Cortex of kidney (tissue), 1 donor: ENCODE measurements around the gene PCCA.
A peak's percentile ranks its signal among the peaks of the same experiment; 100 is the strongest.
"Not testable (repeated sequence)": the region's sequence is repeated elsewhere in the genome, so short reads cannot be mapped to it uniquely, and the experiment has no call there.

Source experiments
- DNase-seq: peaks from one replicate; lab custom pipeline; 2025; lab: John Stamatoyannopoulos, UW

The PCCA gene, protein sequence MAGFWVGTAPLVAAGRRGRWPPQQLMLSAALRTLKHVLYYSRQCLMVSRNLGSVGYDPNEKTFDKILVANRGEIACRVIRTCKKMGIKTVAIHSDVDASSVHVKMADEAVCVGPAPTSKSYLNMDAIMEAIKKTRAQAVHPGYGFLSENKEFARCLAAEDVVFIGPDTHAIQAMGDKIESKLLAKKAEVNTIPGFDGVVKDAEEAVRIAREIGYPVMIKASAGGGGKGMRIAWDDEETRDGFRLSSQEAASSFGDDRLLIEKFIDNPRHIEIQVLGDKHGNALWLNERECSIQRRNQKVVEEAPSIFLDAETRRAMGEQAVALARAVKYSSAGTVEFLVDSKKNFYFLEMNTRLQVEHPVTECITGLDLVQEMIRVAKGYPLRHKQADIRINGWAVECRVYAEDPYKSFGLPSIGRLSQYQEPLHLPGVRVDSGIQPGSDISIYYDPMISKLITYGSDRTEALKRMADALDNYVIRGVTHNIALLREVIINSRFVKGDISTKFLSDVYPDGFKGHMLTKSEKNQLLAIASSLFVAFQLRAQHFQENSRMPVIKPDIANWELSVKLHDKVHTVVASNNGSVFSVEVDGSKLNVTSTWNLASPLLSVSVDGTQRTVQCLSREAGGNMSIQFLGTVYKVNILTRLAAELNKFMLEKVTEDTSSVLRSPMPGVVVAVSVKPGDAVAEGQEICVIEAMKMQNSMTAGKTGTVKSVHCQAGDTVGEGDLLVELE

DNA sequence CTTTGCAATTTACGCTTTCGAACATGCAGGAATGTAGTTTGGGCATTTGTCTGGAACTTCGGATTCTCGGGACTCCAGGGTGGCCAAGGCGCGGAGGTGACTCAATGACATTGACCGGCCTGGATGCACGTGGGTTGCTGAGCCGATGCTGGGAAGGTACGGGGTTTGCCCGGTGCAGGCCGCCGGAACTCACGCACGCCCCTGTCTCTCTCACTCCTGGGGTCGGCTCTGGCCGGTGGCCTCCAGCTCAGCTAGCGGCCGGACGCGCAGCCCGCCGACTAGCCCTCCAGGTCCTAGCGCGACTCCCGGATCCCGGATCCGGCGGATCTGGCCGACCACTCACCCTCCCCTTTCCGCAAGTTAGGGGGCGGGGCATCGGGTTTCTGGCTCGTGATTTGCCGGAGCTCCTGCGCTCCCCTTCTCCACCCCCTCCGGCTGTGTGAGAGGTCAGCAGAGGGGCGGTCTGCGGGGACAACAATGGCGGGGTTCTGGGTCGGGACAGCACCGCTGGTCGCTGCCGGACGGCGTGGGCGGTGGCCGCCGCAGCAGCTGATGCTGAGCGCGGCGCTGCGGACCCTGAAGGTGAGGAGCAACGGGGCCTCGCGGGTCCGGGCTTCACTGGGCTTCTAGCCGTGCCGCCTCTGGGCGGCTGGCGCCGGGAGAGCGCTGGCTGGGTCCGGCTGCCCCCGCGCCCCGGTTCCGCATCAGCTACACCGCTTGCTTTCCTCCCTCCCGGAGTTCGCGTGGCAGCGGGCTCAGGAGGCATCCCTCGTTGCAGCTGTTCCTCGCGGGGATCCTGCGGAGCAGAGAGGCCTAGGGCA, at the start of gene PCCA:
TSS of gene PCCA (plus strand) at position 450 of the 821 bp plus-strand sequence. CDS start at position 478, 28 bp downstream.
- DNase-seq, result peak; percentile 94

DNA sequence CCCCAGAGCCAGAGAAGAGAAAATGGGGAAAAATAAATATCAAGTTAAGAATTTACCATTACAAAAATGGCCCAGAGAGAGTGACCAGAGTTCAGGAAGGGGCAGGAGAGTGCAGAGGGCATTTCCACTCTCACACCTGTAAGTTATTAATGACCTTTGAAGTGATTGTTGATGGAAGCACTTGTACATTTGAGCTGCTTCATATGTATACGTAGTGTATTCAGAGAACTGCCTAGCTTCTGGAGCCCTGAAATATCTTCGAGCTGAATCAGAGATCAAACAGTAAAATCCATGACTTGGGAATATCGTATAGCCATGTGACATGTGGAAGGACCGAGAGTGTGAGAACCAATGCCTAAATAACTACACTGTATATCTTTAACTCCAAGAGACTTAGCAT, 49.2 kb upstream of the PCCA start:
- no peak for DNase-seq

DNA sequence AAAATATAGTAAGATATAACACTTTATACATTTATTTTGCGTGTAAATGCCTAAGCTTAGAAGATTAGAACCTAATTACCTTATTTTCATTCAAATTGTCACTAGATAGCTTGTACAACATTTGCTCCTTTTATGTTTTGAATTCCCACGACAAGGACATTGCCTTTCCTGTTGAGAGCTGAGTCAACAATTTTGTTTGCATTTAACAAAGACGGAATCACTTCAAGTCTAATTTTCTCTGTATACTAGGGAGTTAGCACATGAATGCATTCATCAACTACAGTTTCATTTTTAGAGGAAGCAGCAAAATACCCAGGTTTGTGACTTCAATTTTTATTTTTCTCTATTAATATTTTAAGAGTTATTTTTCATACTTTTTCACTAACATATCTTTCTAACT, 48.7 kb upstream of the PCCA start:
- DNase-seq, result no peak

DNA sequence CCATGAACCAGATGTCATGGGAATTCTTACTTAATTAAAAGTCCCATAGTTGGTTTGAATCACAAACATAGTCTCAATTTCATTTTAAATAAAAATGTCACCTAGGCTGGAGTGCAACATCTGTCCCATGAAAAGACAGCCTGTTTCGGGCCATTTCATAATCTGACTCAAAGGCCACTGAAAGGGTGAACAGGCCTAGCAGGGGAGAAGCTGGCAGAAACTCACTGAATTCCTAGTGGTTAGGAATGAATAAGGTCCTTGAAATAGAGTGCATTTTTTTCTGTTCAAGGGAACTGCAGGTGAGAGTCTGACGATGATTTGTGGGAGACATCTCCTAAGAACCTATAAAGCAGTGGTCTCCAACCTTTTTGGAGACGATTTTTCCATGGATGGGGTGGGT, 44.0 kb upstream of the PCCA start:
- no peak for DNase-seq

DNA sequence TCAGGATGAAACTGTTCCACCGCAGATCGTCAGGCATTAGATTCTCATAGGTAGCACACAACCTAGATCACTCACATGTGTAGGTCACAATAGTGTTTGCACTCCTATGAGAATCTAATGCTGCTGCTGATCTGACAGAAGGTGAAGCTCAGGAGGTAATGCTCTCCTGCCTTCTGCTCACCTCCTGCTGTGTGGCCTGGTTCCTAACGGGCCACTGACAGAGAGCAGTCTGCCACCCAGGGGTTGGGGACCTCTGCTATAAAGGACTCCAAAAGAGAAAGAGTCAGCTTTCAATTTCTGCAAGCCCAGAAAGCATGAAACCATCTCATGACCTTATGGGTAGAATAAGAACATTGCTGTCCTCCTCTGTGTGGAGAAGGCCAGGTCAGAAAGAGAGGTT, 43.5 kb upstream of the PCCA start:
- no peak for DNase-seq

DNA sequence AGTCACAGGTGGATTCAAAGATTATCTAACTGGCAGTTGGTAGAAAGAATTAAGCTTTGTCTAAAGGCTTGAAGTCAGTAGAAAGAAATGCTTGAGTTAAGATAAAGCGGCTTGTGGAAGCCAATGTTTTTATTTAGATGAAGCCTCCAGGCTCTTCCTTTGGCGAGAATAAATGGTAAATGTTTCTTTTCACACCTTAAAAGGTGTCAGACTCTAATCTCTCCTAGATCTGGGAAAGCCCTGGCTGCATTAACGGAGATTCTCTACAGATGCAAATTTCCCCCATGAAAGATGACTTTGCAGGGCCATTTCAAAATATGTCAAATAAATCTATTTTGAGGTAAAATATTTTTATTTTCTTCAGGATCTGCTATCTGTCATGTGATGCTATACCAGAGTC, 37.8 kb upstream of the PCCA start:
- DNase-seq, result no peak

DNA sequence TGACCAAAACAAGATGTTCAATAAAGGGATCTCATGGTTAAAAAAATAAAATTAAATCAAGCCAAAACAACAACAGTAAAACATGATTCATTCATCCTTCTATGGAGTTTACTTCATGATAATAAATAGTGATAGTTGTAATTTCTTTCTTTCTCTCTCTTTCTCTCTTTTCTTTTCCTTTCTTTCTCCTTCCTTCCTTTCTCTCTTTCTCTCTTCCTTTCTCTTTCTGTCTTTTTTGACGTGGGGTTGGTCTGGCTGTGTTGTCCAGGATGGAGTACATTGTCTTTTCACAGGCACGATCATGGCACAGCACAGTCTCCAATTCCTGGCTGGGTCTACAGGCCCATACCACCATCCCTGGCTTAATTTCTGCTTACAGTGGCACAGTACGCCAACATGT, 29.1 kb upstream of the PCCA start:
- DNase-seq, result no peak

DNA sequence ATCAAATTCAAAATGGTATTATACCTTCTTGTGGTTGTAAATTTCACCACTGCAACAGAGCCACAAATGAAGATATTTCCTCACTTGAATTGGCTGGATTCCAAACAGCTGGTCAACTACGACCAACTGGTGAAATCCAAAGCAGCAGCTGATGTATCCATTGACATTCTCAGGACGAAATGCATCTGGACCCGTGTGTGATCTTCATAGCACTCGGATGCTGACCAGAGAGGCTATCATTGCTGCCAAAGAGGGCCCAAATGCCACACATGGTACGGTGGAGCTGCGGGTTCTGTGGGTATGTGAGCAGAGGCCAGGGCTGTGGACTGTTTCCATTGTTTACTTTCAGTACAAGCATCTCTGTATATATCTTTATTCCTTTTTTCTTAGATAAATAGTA, 25.6 kb upstream of the PCCA start:
- no peak for DNase-seq

DNA sequence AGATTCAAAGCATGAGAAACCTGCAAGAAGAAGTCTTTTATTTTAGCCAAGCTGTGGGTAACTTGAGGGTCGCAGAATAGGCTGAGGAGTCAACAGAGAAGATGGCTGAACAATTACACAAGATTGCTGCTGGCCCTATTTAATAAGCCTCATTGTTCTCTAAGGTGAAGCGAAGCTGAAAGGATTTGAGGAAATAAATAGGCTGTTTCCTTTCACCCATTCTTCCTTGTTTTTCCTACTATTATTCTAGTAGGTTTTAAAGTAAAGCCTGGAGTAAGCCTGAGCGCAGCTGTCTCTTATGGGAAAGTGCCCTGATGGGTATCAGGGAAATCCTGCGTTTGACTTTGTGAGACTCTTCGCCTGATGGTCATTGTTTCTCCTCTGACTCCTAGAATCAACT, 25.0 kb upstream of the PCCA start:
- no peak for DNase-seq

DNA sequence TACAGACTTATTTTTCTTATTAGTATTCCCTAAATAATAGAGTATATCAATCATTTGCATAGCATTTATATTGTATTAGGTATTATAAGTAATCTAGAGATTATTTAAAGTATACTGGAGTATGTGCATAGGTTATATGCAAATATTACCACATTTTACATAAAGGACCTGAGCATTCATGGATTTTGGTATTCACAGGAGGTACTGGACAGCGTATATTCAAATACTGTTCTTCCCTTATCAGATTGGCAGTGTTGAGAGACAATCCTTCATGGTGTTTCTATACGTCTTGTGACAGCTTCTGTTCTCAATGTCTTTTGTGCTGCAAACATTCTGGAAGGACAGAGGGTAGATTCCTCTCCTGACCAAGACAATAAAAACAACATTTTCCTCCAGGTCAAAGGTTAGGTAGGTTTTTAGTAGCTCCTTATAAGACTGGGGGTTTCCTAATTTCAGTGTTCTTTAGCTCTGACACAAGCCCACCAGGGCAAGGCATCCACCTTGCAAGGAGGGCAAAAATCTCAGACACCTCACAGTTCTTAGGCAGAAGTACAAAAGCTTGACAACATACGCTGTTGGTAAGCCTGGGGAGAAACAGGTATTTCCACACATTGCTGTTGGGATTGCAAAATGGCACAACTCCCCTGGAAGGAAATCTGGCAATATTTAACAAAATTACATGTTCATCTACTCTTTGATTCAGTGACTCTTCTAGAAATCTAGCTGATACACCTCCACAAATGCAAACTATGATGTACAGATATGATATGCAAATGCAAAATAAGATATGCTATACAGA, 20.6 kb upstream of the PCCA start:
- no peak for DNase-seq

DNA sequence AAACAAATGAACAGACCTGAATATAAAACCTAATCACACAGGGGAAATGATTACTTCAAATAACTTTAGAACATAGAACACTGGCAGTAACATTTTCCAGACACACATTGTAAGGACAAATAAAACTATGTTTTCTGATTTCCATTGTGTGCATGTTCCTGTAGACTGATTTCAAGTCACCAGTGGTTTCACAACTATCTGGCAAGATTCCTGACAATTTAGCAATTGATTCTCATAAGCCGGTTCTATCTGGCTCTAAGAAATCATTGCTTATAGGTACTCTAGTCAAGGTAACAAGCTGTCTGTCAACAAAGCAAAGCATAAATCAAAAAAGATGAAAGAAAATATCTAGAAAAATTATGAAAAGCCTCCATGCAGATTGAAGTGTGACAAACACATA, 19.6 kb upstream of the PCCA start:
- no peak for DNase-seq

DNA sequence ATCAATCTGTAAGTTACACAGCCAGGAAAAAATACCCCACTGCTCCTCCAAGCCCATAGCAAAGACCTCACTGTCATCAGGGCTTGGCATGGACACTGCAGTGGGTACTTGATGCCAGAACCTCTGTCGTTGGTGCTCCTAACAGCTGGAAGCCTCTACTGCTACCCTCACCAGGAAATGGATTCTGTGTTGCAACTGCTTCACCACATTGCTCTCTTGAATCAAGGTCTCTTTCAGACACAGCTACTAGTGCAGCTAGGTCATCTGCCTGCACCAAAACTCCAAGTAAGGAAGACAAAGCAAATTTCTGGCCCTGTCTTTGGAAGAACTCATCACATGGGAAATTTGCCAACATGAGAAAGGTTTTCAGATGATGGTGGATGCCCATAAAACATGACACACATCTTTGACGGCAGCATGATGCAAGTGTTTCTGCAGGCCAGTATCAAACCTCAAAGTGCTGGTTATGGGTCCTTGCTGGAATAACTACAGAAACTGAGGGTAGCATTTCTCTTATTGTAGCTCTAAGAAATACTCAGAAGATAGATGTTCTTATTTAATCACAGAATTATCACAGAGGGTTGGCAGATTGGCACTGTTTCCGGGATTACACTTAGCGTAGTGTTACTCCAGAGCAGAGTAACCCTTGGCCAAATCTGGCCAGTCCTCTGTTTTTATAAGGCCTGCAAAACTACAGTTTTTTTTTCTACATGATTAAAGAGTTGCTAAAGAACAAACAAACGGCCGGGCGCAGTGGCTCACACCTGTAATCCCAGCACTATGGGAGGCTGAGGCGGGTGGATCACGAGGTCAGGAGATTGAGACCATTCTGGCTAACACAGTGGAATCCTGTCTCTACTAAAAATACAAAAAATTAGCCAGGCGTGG, 12.9 kb upstream of the PCCA start:
- no peak for DNase-seq

DNA sequence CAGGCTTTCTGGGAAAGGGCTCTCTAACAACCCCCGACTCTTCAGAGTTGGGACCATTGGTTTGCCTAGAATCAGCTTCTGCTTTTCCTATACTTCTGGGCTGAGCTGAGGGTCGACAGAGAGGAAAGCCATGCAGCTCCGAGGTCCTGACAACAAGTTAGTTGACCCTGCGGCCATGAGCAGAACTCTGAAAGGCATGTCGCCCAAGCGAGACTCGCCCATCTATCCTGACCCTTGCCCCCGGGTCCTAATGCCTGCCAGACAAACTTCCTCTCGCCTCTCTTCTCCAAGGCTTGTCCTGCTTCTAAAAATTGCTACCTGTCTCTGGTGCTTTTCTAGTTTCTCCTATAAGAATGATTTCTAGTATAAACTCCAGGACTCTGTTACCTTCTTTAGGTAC, 9.9 kb upstream of the PCCA start:
- not testable (repeated sequence) for DNase-seq

DNA sequence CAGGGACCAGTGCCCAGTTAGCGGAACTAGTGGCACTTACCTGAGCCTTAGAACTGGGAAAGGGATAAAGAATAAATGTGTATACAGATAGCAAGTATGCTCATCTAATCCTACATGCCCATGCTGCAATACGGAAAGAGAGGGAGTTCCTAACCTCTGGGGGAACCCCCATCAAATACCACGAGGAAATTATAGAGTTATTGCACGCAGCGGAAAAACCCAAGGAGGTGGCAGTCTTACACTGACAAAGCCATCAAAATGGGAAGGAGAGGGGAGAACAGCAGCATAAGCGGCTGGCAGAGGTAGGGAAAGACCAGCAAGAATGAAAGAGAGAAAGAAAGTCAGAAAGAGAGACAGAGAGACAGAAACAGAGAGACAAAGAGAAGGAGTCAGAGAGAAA, 5.5 kb upstream of the PCCA start:
- not testable (repeated sequence) for DNase-seq

DNA sequence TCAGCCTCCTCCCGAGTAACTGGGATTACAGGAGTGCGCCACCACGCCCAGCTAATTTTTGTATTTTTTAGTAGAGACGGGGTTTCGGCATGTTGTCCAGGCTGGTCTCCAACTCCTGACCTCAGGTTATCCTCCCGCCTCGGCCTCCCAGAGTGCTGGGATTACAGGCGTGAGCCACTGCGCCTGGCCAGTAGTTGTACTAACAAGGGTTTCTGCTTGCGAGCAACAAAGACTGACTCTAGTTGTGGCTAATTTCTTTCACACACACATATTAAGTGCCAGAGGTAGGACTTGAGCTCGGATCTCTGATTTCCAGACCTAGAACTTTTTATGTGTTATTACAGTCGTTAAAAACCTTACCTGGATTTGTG, 635 bp upstream of the PCCA start:
- no peak for DNase-seq

DNA sequence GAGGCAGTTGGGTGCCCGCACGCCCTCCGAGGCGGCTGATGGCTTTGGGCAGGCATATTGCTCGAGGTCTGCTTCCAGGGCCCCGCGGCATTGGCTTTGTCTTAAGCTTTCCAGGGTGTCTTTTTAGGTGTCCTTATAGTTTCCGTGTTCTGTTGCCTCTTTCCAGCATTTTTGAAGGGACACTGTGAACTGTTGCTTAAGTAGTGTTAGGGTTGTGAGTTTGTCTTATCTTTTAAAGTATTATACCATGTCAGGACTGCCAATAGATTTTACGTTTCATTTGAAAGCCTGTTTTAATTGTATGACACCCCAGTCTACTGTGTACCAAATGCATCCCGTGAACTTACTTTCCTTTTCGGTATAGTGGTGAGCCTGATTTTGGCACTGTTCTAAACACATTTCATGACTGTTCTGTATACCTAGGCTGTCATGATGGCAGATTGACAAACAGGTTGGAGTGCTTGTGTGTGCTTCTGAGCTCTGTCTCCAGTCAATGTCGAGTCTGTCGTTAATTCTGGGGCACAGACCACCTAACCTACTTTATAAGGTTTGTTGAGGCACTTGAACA, 656 bp downstream of the PCCA start:
- no peak for DNase-seq

DNA sequence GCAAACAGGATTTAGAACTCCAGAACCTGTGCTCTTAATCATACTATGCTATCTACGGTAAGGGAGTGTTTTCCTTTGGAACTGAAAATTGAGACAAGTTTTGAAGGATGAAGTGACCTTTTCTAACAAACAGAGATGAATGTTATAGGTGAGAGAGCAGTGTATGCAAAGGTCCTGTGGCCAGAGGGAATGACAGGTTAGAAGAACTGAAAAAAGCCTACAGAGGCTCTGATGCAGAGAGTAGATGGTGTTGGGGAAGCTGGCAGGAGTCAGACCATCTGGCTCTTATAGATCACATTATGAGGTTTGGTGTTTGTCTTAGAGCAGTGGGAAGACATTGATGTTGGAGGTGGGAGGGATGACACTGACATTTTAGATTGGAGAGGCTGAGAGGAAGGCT, 2.0 kb downstream of the PCCA start:
- DNase-seq, result no peak

DNA sequence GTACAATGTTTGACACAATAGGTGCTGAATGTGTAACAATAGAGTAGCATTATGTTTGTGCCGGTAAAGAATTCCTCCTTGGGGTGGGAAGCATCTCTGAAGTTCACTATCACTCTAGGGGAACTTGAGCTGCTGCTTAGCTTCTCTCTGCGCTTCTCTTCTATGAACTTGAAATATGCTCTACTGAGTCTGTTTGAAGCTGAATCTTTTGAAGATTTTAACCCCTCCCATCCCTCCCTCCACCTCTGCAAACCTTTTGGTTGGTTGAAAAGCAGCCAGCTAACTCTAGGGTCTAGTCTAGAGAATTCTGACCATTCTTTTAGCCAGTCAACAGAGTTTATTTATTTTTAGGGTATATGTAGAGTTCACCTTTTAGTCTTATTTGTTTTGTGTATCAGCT, 2.5 kb downstream of the PCCA start:
- DNase-seq, result no peak

DNA sequence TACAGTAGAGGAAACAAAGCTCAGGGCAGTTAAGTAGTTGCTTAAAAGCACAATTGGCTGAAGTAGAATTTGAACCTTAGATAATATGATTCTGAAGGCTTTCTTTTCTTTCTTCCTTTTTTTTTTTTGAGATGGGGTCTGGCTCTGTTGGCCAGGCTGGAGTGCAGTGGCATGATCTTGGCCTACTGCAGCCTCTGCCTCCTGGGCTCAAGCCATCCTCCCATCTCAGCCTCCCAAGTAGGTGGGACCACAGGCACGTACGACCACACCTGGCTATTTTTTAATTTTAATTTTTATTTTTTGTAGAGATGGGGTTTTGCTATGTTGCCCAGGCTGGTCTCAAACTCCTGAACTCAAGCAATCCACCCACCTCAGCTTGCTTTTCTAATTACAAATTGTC, 3.4 kb downstream of the PCCA start:
- DNase-seq, result not testable (repeated sequence)

DNA sequence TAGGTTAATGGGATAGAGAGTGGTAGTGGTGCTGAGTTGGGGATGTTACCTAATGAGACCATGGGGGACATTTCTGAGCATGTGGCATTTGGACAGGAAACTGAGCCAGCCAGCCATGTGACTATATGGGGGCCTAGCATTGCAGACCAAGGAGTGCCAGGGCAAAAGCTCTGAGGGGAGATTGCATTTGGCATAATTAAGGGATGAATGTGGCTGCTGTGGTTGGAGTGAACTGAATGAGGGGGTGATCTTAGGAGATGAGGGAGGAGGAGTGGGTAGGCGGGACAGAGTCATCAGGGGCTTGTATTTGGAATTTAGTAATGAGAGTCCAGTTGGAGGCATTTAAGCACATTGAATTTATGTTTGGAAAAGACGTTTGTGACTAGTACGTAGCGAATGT, 6.6 kb downstream of the PCCA start:
- no peak for DNase-seq

DNA sequence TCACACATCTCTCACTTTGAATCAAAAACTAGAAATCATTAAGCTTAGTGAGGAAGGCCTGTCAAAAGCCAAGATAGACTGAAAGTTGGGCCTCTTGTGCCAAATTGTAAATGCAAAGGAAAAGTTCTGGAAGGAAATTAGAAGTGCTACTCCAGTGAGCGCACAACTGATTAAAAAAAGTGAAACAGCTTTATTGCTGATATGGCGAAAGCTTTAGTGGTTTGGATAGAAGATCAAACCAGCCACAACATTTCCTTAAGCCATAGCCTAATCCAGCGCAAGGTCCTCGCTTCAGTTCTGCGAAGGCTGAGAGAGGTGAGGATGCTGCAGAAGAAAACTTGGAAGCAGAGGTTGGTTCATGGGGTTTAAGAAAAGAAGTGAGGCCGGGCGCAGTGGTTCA, 7.6 kb downstream of the PCCA start:
- no peak for DNase-seq
